NCI-H2107 (cell line): ENCODE data around the gene PPP1R12C.

Experiments used
- DNase-seq: peaks from one replicate; lab custom pipeline; 2025; lab: John Stamatoyannopoulos, UW

The PPP1R12C gene

GRCh38 chr19:55146705-55147273, 29.4 kb upstream of the PPP1R12C start:
- no peak for DNase-seq

DNA sequence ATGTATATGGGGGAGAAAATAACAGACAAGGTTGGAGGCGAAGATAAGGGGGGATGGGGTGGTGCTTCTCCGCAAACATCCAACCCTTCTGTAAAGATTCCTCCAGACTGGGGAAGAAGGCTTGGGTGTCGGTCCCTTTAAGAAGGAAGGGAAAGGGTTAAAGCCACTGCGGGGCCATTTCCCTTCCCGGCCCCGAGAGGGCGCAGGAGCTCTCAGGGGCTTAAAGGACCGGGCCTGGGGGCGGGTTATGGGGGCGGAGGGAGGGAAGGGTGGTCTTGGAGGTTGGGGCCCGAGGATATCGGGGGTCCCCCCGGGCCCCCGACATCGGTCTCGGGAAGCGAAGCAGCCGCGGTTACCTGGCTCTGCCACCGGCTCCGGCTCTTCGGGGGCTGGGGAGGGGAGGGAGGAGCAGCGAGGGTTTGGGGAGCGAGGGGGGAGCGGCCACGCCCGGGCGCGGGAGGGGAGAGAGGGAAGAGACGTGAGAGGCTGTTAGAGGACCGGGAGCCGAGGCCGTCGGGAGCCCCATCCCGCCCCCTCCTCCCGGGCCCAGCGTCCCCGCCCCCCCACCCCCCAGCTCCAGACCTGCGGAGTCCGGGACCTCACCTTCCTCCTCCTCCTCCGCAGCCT, 28.8 kb upstream of the PPP1R12C start:
- DNase-seq = peak; percentile 26

- DNase-seq = no peak
Measured at GRCh38 chr19:55145232-55145631, 27.8 kb upstream of the PPP1R12C start.

GRCh38 chr19:55141696-55142095, 24.3 kb upstream of the PPP1R12C start:
- no peak for DNase-seq

- DNase-seq = no peak
Measured at GRCh38 chr19:55137915-55138314, 20.5 kb upstream of the PPP1R12C start.

DNA sequence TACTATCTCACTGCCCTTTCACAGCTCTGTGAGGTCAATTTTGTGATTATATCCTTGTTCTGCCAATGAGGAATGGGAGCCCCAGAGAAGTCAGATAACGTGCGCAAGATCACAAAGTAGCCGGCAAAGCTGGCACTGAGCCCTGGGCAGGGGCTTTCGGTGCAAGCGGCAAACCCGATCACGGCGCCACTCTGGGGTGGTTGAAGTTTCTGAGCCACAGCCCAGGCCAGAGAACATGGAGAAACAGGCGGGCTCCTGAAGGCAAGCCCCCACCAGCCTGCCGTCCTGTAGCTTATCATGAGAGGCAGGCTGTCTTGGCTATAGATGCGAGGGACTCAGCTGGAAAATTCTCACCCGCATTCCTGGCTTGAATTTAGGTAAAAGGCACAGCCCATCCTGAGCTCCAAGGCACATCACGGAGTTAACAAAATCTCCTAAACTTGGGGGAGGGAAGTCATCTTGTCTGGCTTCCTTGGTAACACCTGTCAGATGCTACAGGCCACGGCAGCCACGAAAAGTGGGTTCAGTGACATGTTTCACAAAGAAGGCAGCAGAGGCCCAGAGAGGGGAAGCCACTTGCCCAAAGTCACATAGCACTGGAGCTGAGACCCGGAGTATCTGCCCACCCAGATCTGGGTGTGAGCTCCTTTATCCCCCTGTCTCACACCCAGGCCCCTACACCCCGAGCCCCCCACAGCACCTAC, 19.1 kb upstream of the PPP1R12C start:
- no peak for DNase-seq

DNA sequence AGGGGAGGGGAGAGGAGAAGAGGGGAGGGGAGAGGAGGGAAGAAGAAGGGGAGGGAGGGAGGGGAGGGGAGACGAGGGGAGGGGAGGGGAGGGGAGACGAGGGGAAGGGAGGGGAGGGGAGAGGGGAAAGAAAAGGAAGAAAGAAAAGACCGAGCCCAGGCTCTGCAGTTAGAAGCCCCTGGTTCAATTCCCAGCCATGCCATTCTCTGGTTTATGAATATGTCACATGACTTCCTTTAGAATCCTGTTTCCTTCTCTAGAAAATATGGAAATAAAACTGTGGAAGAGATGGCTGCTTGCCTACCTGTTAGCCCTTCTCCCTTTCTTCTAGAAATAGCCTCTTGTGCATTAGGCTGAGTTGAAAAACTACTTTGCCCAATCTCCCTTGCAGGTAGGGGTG, 17.3 kb upstream of the PPP1R12C start:
- no peak for DNase-seq

GRCh38 chr19:55133639-55134444, 16.4 kb upstream of the PPP1R12C start:
- no peak for DNase-seq

- DNase-seq = no peak
Measured at GRCh38 chr19:55132453-55133129, 15.2 kb upstream of the PPP1R12C start.

- DNase-seq = no peak
Measured at GRCh38 chr19:55131421-55131820, 14.0 kb upstream of the PPP1R12C start.

GRCh38 chr19:55119053-55119452, 1.6 kb upstream of the PPP1R12C start:
- DNase-seq = no peak

GRCh38 chr19:55118401-55118991, 1.1 kb upstream of the PPP1R12C start:
- DNase-seq = no peak

DNA sequence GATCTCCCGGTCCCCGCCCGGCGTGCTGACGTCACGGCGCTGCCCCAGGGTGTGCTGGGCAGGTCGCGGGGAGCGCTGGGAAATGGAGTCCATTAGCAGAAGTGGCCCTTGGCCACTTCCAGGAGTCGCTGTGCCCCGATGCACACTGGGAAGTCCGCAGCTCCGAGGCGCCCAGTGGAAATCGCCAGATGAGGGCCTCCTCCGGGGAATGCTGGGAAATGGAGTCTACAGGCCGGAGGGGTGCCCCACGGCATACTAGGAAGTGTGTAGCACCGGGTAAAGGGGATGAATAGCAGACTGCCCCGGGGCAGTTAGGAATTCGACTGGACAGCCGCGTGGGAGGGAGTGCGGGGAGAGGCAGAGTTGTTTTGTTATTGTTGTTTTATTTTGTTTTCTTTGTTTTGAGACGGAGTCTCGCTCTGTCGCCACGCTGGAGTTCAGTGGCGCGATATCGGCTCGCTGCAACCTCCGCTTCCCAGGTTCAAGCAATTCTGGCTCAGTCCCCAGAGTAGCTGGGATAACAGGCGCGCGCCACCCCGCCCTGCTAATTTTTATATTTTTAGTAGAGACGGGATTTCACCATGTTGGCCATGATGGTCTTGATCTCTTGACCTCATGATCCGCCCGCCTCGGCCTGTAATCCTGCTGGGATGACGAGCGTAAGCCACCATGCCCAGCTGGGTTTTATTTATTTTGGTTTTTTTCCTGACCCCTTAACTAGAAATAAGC, 390 bp upstream of the PPP1R12C start:
- peak; percentile 91 for DNase-seq

GRCh38 chr19:55116232-55116858, 1.1 kb downstream of the PPP1R12C start:
- DNase-seq = no peak

- no peak for DNase-seq
Measured at GRCh38 chr19:55115446-55116065, 1.9 kb downstream of the PPP1R12C start.

- DNase-seq = no peak
Measured at GRCh38 chr19:55114566-55115145, 2.8 kb downstream of the PPP1R12C start.

DNA sequence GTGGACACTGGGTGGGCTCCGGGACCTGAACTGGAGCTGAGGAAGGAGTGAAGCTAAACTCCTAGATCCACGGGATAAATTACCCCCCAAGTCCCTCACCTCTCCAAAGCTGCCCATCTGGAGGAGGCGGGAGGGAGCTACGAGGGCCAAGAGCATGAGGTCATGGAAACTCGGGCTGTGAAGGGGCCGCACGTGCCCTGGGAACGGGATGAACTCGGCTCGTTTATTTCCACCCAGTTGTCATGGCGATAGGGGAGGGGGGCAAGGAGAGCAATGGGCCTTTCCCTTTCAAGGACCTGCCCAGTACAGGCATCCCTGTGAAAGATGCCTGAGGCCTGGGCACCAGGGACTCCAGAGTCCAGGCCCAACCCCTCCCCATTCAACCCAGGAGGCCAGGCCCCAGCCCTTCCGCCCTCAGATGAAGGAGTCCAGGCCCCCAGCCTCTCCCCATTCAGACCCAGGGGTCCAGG, 3.8 kb downstream of the PPP1R12C start:
- no peak for DNase-seq

DNA sequence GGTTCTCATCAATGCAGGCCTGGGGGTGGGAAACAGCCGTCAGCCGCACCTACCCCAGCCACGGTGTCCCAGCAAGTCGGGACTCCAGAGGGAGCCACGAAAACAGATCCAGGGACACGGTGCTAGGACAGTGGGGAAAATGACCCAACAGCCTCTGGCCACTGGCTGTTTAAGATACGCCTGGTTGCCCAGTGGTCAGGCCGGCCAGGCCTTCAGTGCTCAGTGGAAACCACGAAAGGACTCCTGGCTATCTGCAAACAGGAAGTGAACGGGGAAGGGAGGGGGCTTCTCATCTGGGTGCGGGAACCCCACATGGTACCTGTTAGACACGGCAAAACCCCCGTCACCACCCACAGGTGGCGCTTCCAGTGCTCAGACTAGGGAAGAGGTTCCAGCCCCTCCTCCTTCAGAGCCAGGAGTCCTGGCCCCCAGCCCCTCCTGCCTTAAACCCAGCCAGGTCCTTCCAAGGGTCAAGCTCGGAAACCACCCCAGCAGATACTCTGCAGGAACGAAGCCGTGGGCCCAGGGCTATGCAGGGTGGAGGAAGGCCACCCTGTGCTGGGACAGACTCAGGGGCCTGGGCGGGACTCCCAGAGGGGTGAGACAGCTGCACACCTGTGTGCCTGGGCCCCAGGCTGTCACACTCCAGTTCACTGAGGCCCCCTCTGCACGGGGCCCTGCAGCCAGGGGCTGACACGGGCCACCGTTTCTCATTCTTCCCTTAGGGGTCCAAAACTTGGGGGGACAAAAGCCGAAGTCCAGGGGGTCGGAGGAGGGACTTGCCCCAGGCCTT, 4.5 kb downstream of the PPP1R12C start:
- DNase-seq = no peak
